ENCODE results near the gene ZNF337. TPM values are rescaled to one million over a fixed set of nuclear protein-coding genes. Genes with fewer than 3 reads are reported as not detected.

Gene ZNF337
- total RNA-seq, 1 donor from 2014 or later, result 15.5 TPM

DNA sequence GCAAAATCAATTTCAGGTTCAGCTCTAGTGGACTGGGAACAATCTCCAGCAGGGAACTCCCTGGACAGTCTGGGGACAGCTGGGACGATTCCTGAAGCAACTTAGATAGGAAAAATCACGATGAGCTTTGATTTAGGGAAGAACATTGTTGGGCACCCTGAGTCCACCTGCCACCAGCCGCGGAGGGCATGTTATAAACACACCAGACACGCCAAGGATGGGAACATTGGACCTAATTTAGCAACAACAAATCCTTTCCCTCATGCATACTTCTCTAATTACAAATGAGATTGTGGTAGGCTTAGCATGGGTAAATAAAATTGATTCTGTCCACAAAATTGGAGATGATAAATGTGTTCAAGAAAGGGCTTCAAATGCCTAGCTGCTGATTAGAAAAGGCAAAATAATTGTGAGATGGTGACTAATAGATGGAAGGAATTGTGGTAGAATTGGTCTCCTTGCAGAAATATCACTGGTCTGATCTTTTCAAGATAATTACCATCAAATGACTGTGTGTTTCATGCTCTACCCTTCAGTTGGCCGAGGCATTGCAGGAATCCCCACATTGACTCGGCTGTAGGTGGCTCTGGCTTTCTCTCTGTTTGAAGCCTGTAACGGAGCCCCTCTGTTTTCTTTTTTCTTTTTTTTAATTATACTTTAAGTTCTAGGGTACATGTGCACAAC is 66.7 kb downstream of the ZNF337 start:
- H3K4me1 Mint-ChIP-seq, result no peaks in the 10 kb centered on the region
- POLR2A ChIA-PET, result no interaction called here
- peaks cover 5% of the 10 kb centered on the region for H3K36me3 Mint-ChIP-seq (ENCODE audit: low read depth)
- DNase-seq, result no peak
- no peak for ATAC-seq (ENCODE audit: low read depth)
- CTCF ChIA-PET, result no interaction called here
- no peaks in the 10 kb centered on the region for H3K27me3 Mint-ChIP-seq
- no peaks in the 10 kb centered on the region for H3K9me3 Mint-ChIP-seq
- H3K4me3 Mint-ChIP-seq, result no peak overlapping the region
- TF ChIP-seq, protein P1, sequence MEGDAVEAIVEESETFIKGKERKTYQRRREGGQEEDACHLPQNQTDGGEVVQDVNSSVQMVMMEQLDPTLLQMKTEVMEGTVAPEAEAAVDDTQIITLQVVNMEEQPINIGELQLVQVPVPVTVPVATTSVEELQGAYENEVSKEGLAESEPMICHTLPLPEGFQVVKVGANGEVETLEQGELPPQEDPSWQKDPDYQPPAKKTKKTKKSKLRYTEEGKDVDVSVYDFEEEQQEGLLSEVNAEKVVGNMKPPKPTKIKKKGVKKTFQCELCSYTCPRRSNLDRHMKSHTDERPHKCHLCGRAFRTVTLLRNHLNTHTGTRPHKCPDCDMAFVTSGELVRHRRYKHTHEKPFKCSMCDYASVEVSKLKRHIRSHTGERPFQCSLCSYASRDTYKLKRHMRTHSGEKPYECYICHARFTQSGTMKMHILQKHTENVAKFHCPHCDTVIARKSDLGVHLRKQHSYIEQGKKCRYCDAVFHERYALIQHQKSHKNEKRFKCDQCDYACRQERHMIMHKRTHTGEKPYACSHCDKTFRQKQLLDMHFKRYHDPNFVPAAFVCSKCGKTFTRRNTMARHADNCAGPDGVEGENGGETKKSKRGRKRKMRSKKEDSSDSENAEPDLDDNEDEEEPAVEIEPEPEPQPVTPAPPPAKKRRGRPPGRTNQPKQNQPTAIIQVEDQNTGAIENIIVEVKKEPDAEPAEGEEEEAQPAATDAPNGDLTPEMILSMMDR (IDR thresholded peaks at IDR 0.05), result no peak
- intact Hi-C loops (cut with micrococcal nuclease), result no loop called here
- H3K27ac Mint-ChIP-seq, result no peak overlapping the region

DNA sequence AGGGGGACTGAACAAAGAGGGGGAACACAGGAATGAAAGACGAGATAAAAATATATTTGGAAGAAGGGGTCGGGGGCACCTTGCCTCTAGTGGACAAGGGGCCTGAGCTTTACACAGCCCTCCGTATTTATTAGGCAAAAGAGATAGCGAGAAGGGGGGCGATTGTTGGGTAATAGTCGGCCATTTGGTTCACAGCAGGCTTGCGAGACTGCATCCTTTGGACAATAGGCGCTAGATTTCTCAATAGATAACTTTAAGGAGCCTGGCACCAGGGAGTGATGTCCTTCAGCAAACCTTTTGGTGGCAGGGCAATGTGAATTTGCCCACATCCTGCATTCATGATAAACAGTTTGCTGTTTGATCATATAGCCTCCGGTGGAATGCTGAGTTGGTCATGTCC is 69.9 kb downstream of the ZNF337 start:
- no peak overlapping the region for H3K27ac Mint-ChIP-seq
- peaks cover 9% of the 10 kb centered on the region for H3K36me3 Mint-ChIP-seq (ENCODE audit: low read depth)
- intact Hi-C loops (cut with micrococcal nuclease), result no loop called here

DNA sequence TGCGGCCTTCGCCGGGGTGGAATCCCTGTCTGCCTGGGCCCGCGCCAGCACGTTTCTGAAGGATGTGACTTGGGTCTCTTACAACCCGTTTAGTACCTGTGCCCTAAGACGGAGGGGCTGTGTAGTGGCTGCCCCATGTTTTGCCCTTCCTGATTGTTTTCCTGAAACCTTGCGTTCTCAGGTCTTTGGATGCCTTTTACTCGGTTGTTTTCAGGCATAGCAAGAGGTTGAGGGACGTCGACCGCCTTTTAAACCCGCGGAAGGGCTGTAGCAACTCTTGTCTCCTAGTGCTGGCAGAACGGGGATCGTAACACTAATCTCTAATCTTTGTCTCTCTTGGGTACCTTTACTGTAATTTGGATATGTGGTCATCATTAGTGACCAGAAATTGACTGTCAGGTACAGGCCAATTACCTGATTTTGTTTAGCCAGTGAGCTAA is 72.1 kb downstream of the ZNF337 start:
- Mint-ChIP-seq H3K27me3 (no peaks in the 10 kb centered on the region), H3K27ac (peak overlapping the region; percentile 92), H3K4me3 (peak overlapping the region; percentile 92), H3K36me3 (ENCODE audit: low read depth) (peaks cover 9% of the 10 kb centered on the region), H3K9me3 (no peaks in the 10 kb centered on the region), H3K4me1 (peaks cover 24% of the 10 kb centered on the region)
- intact Hi-C loops (cut with micrococcal nuclease), result loop anchor here (1.0 to 5.0 kb wide), 9 partner anchors 39 to 632 kb away; partner anchors contain the start of genes ABHD12, APMAP, ENTPD6 and GINS1
- DNase-seq (no peak), ATAC-seq (ENCODE audit: low read depth) (no peak)
- TF ChIP-seq, protein P1 (IDR thresholded peaks at IDR 0.05), result no peak
- POLR2A ChIA-PET, result no interaction called here
- CTCF ChIA-PET, result no interaction called here

More for the DNA sequence above, 69.9 kb downstream of the ZNF337 start:
- ATAC-seq (ENCODE audit: low read depth) (no peak), DNase-seq (no peak)
- TF ChIP-seq, protein P1 (IDR thresholded peaks at IDR 0.05), result no peak
- ChIA-PET CTCF (no interaction called here), POLR2A (no interaction called here)
- H3K4me3 Mint-ChIP-seq, result no peak overlapping the region
- peaks cover 15% of the 10 kb centered on the region for H3K4me1 Mint-ChIP-seq
- no peaks in the 10 kb centered on the region for H3K9me3 Mint-ChIP-seq
- H3K27me3 Mint-ChIP-seq, result no peaks in the 10 kb centered on the region

Other genes with a start within 250 kb of the ZNF337 start
- 1.0 and 1.8 TPM in 2 replicates for gene NINL, start 111.3 kb downstream of the ZNF337 start, total RNA-seq
- gene NANP, start 72.8 kb downstream of the ZNF337 start, total RNA-seq, result 2.3 and 2.7 TPM in 2 replicates

Measured in activated B cell treated with CpG ODN at 0.5 μM for 24 hours (primary cell).